ENCODE measurements around the gene OR5B2. TPM values are rescaled to one million over a fixed set of nuclear protein-coding genes. Genes with fewer than 3 reads are reported as not detected.

The OR5B2 gene
- total RNA-seq, 1 donor from 2014 or later, result not detected

Other genes starting within 250 kb of the OR5B2 start
- gene OR9Q2, start 239.1 kb downstream of the OR5B2 start, total RNA-seq, result not detected in 2 replicates
- gene OR1S2, start 224.0 kb downstream of the OR5B2 start, total RNA-seq, result not detected in 2 replicates
- gene OR1S1, start 215.4 kb downstream of the OR5B2 start, total RNA-seq, result not detected in 2 replicates
- not detected in 2 replicates for gene OR10Q1, start 199.2 kb downstream of the OR5B2 start, total RNA-seq
- not detected in 2 replicates for gene OR10W1, start 159.9 kb downstream of the OR5B2 start, total RNA-seq
- not detected in 2 replicates for gene OR5B17, start 69.1 kb downstream of the OR5B2 start, total RNA-seq
- gene OR5B3, start 21.2 kb downstream of the OR5B2 start, total RNA-seq, result not detected in 2 replicates
- not detected in 2 replicates for gene OR5B12, start 14.1 kb upstream of the OR5B2 start, total RNA-seq
- not detected in 2 replicates for gene OR5B21, start 80.0 kb upstream of the OR5B2 start, total RNA-seq
- 2.0 and 2.4 TPM in 2 replicates for gene LPXN, start 147.7 kb upstream of the OR5B2 start, total RNA-seq
- gene ZFP91, start 150.9 kb upstream of the OR5B2 start, total RNA-seq, result 35.2 and 35.3 TPM in 2 replicates
- 1.2 and 1.3 TPM in 2 replicates for gene CNTF, start 194.5 kb upstream of the OR5B2 start, total RNA-seq